Epithelial cell of esophagus (primary cell): ENCODE results near the gene CLVS2.
A peak's percentile ranks its signal among the peaks of the same experiment; 100 is the strongest.

Experiments
- DNase-seq: peaks from one replicate; pipeline ENCODE4 v3.0.0; 2010; ENCODE audit warnings: low read depth
- H3K4me3 ChIP-seq: 2 replicates; pipeline ENCODE4 v1.5.1; 2011; ENCODE audit warnings: mild to moderate bottlenecking, low read length, control low read depth
- CTCF ChIP-seq: IDR thresholded peaks from 2 replicates; pipeline ENCODE4 v1.5.1; 2011; ENCODE audit warnings: low read depth, mild to moderate bottlenecking, low read length, control low read depth, inconsistent platforms; ENCODE audit not compliant: insufficient read depth; ENCODE audit errors: missing control alignments

The CLVS2 gene

GRCh38 chr6:123074616-123075015, 78.6 kb downstream of the CLVS2 start:
- peak; percentile 24 for DNase-seq
- no peak overlapping the region for H3K4me3 ChIP-seq
- no peak for TF ChIP-seq CTCF

GRCh38 chr6:123085403-123085802, 89.4 kb downstream of the CLVS2 start:
- no peak overlapping the region for H3K4me3 ChIP-seq
- no peak for TF ChIP-seq CTCF
- no peak for DNase-seq

GRCh38 chr6:123089226-123089625, 93.2 kb downstream of the CLVS2 start:
- DNase-seq = no peak
- no peak for TF ChIP-seq CTCF
- H3K4me3 ChIP-seq = no peak overlapping the region

GRCh38 chr6:123091091-123091895, 95.3 kb downstream of the CLVS2 start:
- peak; percentile 95 for DNase-seq
- no peak overlapping the region for H3K4me3 ChIP-seq
- TF ChIP-seq CTCF = no peak

- DNase-seq = no peak
- H3K4me3 ChIP-seq = no peak overlapping the region
- no peak for TF ChIP-seq CTCF
Measured at GRCh38 chr6:123091896-123092271, 95.8 kb downstream of the CLVS2 start.

- H3K4me3 ChIP-seq = no peak overlapping the region
- no peak for TF ChIP-seq CTCF
- no peak for DNase-seq
Measured at GRCh38 chr6:123094795-123095194, 98.8 kb downstream of the CLVS2 start.

- no peak overlapping the region for H3K4me3 ChIP-seq
- TF ChIP-seq CTCF = no peak
- no peak for DNase-seq
Measured at GRCh38 chr6:123105561-123105960, 109.5 kb downstream of the CLVS2 start.
